ENCODE measurements around the gene TMEM74B.

DNA sequence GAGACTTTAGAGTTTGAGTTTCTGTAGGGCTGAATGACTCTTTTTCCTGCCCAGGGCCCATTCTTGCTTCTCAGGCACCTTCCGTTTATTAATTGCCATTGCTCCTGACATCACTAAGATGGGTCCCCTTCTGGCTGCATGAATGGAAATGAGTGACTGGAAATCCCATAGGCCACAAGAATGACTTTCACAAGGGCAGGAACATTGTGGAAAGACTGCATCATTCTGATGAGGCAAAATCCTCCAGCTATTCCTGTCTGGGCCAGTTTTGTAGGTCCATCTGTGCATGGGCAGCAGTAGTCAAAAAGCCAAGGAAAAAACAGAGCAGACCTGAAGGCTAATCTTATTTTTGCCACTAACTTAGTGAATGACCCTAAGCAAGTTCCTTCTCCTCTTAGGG lies 19.3 kb downstream of the TMEM74B start:
- no peak for TF ChIP-seq ZNF510 (tag by site-specific recombination; IDR thresholded peaks at IDR 0.05; ENCODE audit: insufficient replicate concordance)
- TF ChIP-seq ZNF132 (tag by site-specific recombination; IDR thresholded peaks at IDR 0.05; ENCODE audit: borderline replicate concordance): no peak
- no peak for TF ChIP-seq ZNF133 (tag by site-specific recombination; IDR thresholded peaks at IDR 0.05)
- no peak for TF ChIP-seq ZFP69B (tag by site-specific recombination; IDR thresholded peaks at IDR 0.05)
- TF ChIP-seq ZNF350 (tag by site-specific recombination; IDR thresholded peaks at IDR 0.05): no peak
- TF ChIP-seq, protein P1, sequence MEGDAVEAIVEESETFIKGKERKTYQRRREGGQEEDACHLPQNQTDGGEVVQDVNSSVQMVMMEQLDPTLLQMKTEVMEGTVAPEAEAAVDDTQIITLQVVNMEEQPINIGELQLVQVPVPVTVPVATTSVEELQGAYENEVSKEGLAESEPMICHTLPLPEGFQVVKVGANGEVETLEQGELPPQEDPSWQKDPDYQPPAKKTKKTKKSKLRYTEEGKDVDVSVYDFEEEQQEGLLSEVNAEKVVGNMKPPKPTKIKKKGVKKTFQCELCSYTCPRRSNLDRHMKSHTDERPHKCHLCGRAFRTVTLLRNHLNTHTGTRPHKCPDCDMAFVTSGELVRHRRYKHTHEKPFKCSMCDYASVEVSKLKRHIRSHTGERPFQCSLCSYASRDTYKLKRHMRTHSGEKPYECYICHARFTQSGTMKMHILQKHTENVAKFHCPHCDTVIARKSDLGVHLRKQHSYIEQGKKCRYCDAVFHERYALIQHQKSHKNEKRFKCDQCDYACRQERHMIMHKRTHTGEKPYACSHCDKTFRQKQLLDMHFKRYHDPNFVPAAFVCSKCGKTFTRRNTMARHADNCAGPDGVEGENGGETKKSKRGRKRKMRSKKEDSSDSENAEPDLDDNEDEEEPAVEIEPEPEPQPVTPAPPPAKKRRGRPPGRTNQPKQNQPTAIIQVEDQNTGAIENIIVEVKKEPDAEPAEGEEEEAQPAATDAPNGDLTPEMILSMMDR (tag by site-specific recombination; IDR thresholded peaks at IDR 0.05): no peak
- no peak for TF ChIP-seq ZNF561 (tag by site-specific recombination; IDR thresholded peaks at IDR 0.05; ENCODE audit: borderline replicate concordance)
- no peak for TF ChIP-seq ZNF423 (tag by site-specific recombination; IDR thresholded peaks at IDR 0.05)
- TF ChIP-seq ZBTB20 (tag by site-specific recombination; IDR thresholded peaks at IDR 0.05): no peak
